Stimulated activated effector memory CD8-positive, alpha-beta T cell treated with anti-CD3 and anti-CD28 coated beads, Interleukin-12 subunit alpha, Interleukin-12 subunit beta, amount 100 ng/mL, for 72 hours (primary cell): Measurements from ENCODE around the gene RPS27L.

Source experiments
- ATAC-seq: fragments of 150-1000 bp; cut with Tn5 transposase; 2 replicates; pipeline ENCODE4 v1.10.0; 2021
- DNase-seq, 2 donors: peaks; one replicate each; pipeline ENCODE4 v3.0.0; 2021 to 2022; ENCODE audit warnings: low spot score in 2 of 2
- H3K27ac Mint-ChIP-seq: one replicate; pipeline ENCODE4 v1.8.0; 2022; ENCODE audit warnings: mild to moderate bottlenecking, mixed read lengths
- H3K36me3 Mint-ChIP-seq: one replicate; pipeline ENCODE4 v1.8.0; 2022; ENCODE audit warnings: mild to moderate bottlenecking, mixed read lengths
- H3K4me1 Mint-ChIP-seq: one replicate; pipeline ENCODE4 v1.8.0; 2022; ENCODE audit warnings: mixed read lengths
- H3K4me3 Mint-ChIP-seq: one replicate; pipeline ENCODE4 v1.8.0; 2022; ENCODE audit warnings: mild to moderate bottlenecking, mixed read lengths
- H3K9me3 Mint-ChIP-seq: one replicate; pipeline ENCODE4 v1.8.0; 2022; ENCODE audit warnings: mixed read lengths

Gene RPS27L

GRCh38 chr15:63157118-63157843 is at the start of gene RPS27L:
RPS27L (minus strand) TSS chr15:63157477; CDS start chr15:63157405, 72 bp downstream.
- Mint-ChIP-seq H3K36me3 (peaks cover 52% of the 10 kb centered on the region), H3K4me1 (no peaks in the 10 kb centered on the region), H3K9me3 (no peaks in the 10 kb centered on the region), H3K4me3 (peak within 1 kb of the TSS; percentile 98), H3K27ac (peak within 1 kb of the TSS; percentile 98)
- ATAC-seq, result peak; percentile 98
- peak; percentile 73 to 94 for DNase-seq

- no peak for ATAC-seq
- Mint-ChIP-seq H3K4me3 (no peak overlapping the region), H3K36me3 (peaks cover 50% of the 10 kb centered on the region), H3K27ac (peak overlapping the region; percentile 30), H3K9me3 (no peaks in the 10 kb centered on the region), H3K4me1 (peaks cover 77% of the 10 kb centered on the region)
- no peak for DNase-seq
Measured at GRCh38 chr15:63206079-63206478, 48.8 kb upstream of the RPS27L start.

GRCh38 chr15:63203451-63204090 is 46.3 kb upstream of the RPS27L start:
- Mint-ChIP-seq H3K9me3 (no peaks in the 10 kb centered on the region), H3K4me1 (peaks cover 81% of the 10 kb centered on the region), H3K27ac (peak overlapping the region; percentile 57), H3K4me3 (peak overlapping the region; percentile 22), H3K36me3 (peaks cover 60% of the 10 kb centered on the region)
- ATAC-seq (peak; percentile 98), DNase-seq (peak in 1 of 2 donors; percentile 68)

- Mint-ChIP-seq H3K27ac (no peak overlapping the region), H3K36me3 (peaks cover 60% of the 10 kb centered on the region), H3K4me1 (peaks cover 81% of the 10 kb centered on the region), H3K9me3 (no peaks in the 10 kb centered on the region), H3K4me3 (peak overlapping the region; percentile 22)
- DNase-seq, result no peak
- no peak for ATAC-seq
Measured at GRCh38 chr15:63202861-63203260, 45.6 kb upstream of the RPS27L start.

- peak overlapping the region; percentile 83 for H3K27ac Mint-ChIP-seq
- H3K4me1 Mint-ChIP-seq, result peaks cover 78% of the 10 kb centered on the region
- H3K9me3 Mint-ChIP-seq, result no peaks in the 10 kb centered on the region
- ATAC-seq, result no peak
- H3K4me3 Mint-ChIP-seq, result peak overlapping the region; percentile 23
- H3K36me3 Mint-ChIP-seq, result peaks cover 66% of the 10 kb centered on the region
- DNase-seq, result peak in 1 of 2 donors; percentile 44
Measured at GRCh38 chr15:63200464-63201249, 43.4 kb upstream of the RPS27L start.

- Mint-ChIP-seq H3K4me3 (no peak overlapping the region), H3K27ac (peak overlapping the region; percentile 40), H3K9me3 (no peaks in the 10 kb centered on the region), H3K36me3 (peaks cover 71% of the 10 kb centered on the region), H3K4me1 (peaks cover 83% of the 10 kb centered on the region)
- ATAC-seq, result no peak
- no peak for DNase-seq
Measured at GRCh38 chr15:63198371-63199250, 41.3 kb upstream of the RPS27L start.

- H3K9me3 Mint-ChIP-seq, result no peaks in the 10 kb centered on the region
- no peak overlapping the region for H3K4me3 Mint-ChIP-seq
- peaks cover 73% of the 10 kb centered on the region for H3K36me3 Mint-ChIP-seq
- H3K27ac Mint-ChIP-seq, result no peak overlapping the region
- DNase-seq (no peak), ATAC-seq (no peak)
- peaks cover 79% of the 10 kb centered on the region for H3K4me1 Mint-ChIP-seq
Measured at GRCh38 chr15:63197626-63198025, 40.3 kb upstream of the RPS27L start.

- Mint-ChIP-seq H3K27ac (no peak overlapping the region), H3K9me3 (no peaks in the 10 kb centered on the region), H3K36me3 (peaks cover 73% of the 10 kb centered on the region), H3K4me3 (no peak overlapping the region), H3K4me1 (peaks cover 78% of the 10 kb centered on the region)
- DNase-seq (no peak), ATAC-seq (no peak)
Measured at GRCh38 chr15:63196842-63197241, 39.6 kb upstream of the RPS27L start.

GRCh38 chr15:63195569-63196015 is 38.3 kb upstream of the RPS27L start:
- H3K36me3 Mint-ChIP-seq, result peaks cover 75% of the 10 kb centered on the region
- no peak for ATAC-seq
- H3K4me1 Mint-ChIP-seq, result peaks cover 75% of the 10 kb centered on the region
- peak overlapping the region; percentile 62 for H3K27ac Mint-ChIP-seq
- H3K4me3 Mint-ChIP-seq, result peak overlapping the region; percentile 89
- no peak for DNase-seq
- no peaks in the 10 kb centered on the region for H3K9me3 Mint-ChIP-seq

- peaks cover 75% of the 10 kb centered on the region for H3K36me3 Mint-ChIP-seq
- H3K4me1 Mint-ChIP-seq, result peaks cover 69% of the 10 kb centered on the region
- peak overlapping the region; percentile 62 for H3K27ac Mint-ChIP-seq
- DNase-seq (no peak), ATAC-seq (no peak)
- no peaks in the 10 kb centered on the region for H3K9me3 Mint-ChIP-seq
- H3K4me3 Mint-ChIP-seq, result peak overlapping the region; percentile 89
Measured at GRCh38 chr15:63194880-63195568, 37.7 kb upstream of the RPS27L start.

GRCh38 chr15:63194302-63194701 is 37.0 kb upstream of the RPS27L start:
- DNase-seq, result no peak
- peaks cover 70% of the 10 kb centered on the region for H3K36me3 Mint-ChIP-seq
- H3K9me3 Mint-ChIP-seq, result no peaks in the 10 kb centered on the region
- peak overlapping the region; percentile 89 for H3K4me3 Mint-ChIP-seq
- peak overlapping the region; percentile 90 for H3K27ac Mint-ChIP-seq
- no peak for ATAC-seq
- H3K4me1 Mint-ChIP-seq, result peaks cover 66% of the 10 kb centered on the region

- Mint-ChIP-seq H3K27ac (peak overlapping the region; percentile 90), H3K4me1 (peaks cover 64% of the 10 kb centered on the region), H3K4me3 (peak overlapping the region; percentile 89), H3K9me3 (no peaks in the 10 kb centered on the region), H3K36me3 (peaks cover 54% of the 10 kb centered on the region)
- ATAC-seq, result peak; percentile 54
- DNase-seq, result no peak
Measured at GRCh38 chr15:63192619-63193206, 35.4 kb upstream of the RPS27L start.

GRCh38 chr15:63191895-63192618 is 34.8 kb upstream of the RPS27L start:
- H3K36me3 Mint-ChIP-seq, result peaks cover 47% of the 10 kb centered on the region
- ATAC-seq, result peak; percentile 71
- peak; percentile 30 to 70 for DNase-seq
- no peaks in the 10 kb centered on the region for H3K9me3 Mint-ChIP-seq
- peaks cover 59% of the 10 kb centered on the region for H3K4me1 Mint-ChIP-seq
- H3K4me3 Mint-ChIP-seq, result peak overlapping the region; percentile 89
- peak overlapping the region; percentile 90 for H3K27ac Mint-ChIP-seq
